HG02884 (cell line): ENCODE results near the gene GRM3.
"Not testable (repeated sequence)": the region's sequence is repeated elsewhere in the genome, so short reads cannot be mapped to it uniquely, and the experiment has no call there.

Experiments used
- ATAC-seq: cut with Tn5 transposase; IDR thresholded peaks from one replicate; pipeline ENCODE4 v1.9.1; 2021; ENCODE audit warnings: mild to moderate bottlenecking, moderate library complexity; ENCODE audit not compliant: unreplicated experiment

GRM3 gene

GRCh38 chr7:86643561-86644281, at the start of gene GRM3:
TSS of gene GRM3 (plus strand) at chr7:86643909. CDS start at chr7:86765146, 121,237 bp downstream.
- no peak for ATAC-seq

- ATAC-seq: no peak
Measured at GRCh38 chr7:86598311-86598710, 45.4 kb upstream of the GRM3 start.

GRCh38 chr7:86598721-86599120, 45.0 kb upstream of the GRM3 start:
- no peak for ATAC-seq

GRCh38 chr7:86600506-86601290, 43.0 kb upstream of the GRM3 start:
- no peak for ATAC-seq

- ATAC-seq: not testable (repeated sequence)
Measured at GRCh38 chr7:86615711-86616110, 28.0 kb upstream of the GRM3 start.

- no peak for ATAC-seq
Measured at GRCh38 chr7:86644282-86645224, 844 bp downstream of the GRM3 start.

GRCh38 chr7:86645225-86645608, 1.5 kb downstream of the GRM3 start:
- no peak for ATAC-seq

GRCh38 chr7:86645676-86646276, 2.1 kb downstream of the GRM3 start:
- ATAC-seq: no peak

- ATAC-seq: no peak
Measured at GRCh38 chr7:86647385-86648094, 3.8 kb downstream of the GRM3 start.

GRCh38 chr7:86648169-86648568, 4.5 kb downstream of the GRM3 start:
- no peak for ATAC-seq

- no peak for ATAC-seq
Measured at GRCh38 chr7:86653919-86654659, 10.4 kb downstream of the GRM3 start.

- no peak for ATAC-seq
Measured at GRCh38 chr7:86657948-86658347, 14.2 kb downstream of the GRM3 start.

GRCh38 chr7:86660950-86661462, 17.3 kb downstream of the GRM3 start:
- ATAC-seq: no peak

GRCh38 chr7:86664486-86664885, 20.8 kb downstream of the GRM3 start:
- ATAC-seq: no peak

- ATAC-seq: no peak
Measured at GRCh38 chr7:86664991-86665390, 21.3 kb downstream of the GRM3 start.

- no peak for ATAC-seq
Measured at GRCh38 chr7:86665669-86666068, 22.0 kb downstream of the GRM3 start.

GRCh38 chr7:86667732-86668131, 24.0 kb downstream of the GRM3 start:
- no peak for ATAC-seq

- ATAC-seq: no peak
Measured at GRCh38 chr7:86668315-86668714, 24.6 kb downstream of the GRM3 start.

- ATAC-seq: no peak
Measured at GRCh38 chr7:86687831-86688230, 44.1 kb downstream of the GRM3 start.
